ENCODE measurements around the gene TMEM150B.

DNA sequence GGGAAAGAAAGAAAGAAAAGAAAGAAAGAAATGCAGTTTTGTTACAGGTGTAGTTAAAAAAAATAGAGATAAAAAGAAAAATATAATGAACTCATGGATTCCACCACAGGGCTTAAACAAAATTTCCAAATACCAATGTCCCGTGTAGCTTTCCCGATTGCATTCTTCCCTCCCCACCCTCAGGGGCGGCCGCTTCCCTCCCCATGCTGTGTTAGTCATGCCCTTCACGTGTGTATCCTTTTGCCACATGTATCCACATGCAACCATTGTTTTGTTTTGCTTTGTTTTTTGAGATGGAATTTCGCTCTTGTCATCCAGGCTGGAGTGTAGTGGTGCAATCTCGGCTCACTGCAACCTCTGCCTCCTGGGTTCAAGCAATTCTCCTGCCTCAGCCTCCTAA is 11.0 kb upstream of the TMEM150B start:
- TF ChIP-seq CTCF (IDR thresholded peaks at IDR 0.05; ENCODE audit: poor library complexity, severe bottlenecking), result no peak
- TF ChIP-seq EZH2 (IDR thresholded peaks at IDR 0.05; ENCODE audit: borderline replicate concordance, insufficient read depth, low read length, poor library complexity, severe bottlenecking), result no peak
- TF ChIP-seq REST (IDR thresholded peaks at IDR 0.05; ENCODE audit: borderline replicate concordance), result no peak
- no peak for TF ChIP-seq POLR2AphosphoS5 (IDR thresholded peaks at IDR 0.05)
- TF ChIP-seq MXI1 (conservative IDR thresholded peaks at IDR 0.05; ENCODE audit: poor library complexity, severe bottlenecking), result no peak
- TF ChIP-seq SMC3 (conservative IDR thresholded peaks at IDR 0.05; ENCODE audit: poor library complexity), result no peak

All from neural cell (in vitro differentiated cells).